ENCODE data around the gene MTUS2. TPM values are rescaled to one million over a fixed set of nuclear protein-coding genes. Genes with fewer than 3 reads are reported as not detected.

Gene MTUS2
- total and polyA plus RNA-seq, 2 of the 8 experiments (the other 6 are each of a cell fraction or from before 2014, with no cell fraction given) = 0.18 to 0.80 TPM

- peak in 2 of 3 experiments; percentile 8 to 10; a peak in 1 of 4 replicates for TF ChIP-seq CTCF (IDR thresholded peaks at IDR 0.05; ENCODE audit: control extremely low read depth in 1 of 3, insufficient read depth in 1 of 3, low read depth in 1 of 3, low read length in 3 of 3)
- no peak for TF ChIP-seq RNF2 (IDR thresholded peaks at IDR 0.05; ENCODE audit: borderline replicate concordance, low read depth, low read length, missing control alignments, poor library complexity, severe bottlenecking)
- TF ChIP-seq NANOG (IDR thresholded peaks at IDR 0.05; ENCODE audit: insufficient read depth, low read depth, low read length, poor library complexity, severe bottlenecking) = no peak
- TF ChIP-seq, protein P1, sequence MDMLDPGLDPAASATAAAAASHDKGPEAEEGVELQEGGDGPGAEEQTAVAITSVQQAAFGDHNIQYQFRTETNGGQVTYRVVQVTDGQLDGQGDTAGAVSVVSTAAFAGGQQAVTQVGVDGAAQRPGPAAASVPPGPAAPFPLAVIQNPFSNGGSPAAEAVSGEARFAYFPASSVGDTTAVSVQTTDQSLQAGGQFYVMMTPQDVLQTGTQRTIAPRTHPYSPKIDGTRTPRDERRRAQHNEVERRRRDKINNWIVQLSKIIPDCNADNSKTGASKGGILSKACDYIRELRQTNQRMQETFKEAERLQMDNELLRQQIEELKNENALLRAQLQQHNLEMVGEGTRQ (IDR thresholded peaks at IDR 0.05; ENCODE audit: low read length) = no peak
- TF ChIP-seq SIRT6 (IDR thresholded peaks at IDR 0.05; ENCODE audit: low read length) = no peak
- no peak for TF ChIP-seq CHD1 (IDR thresholded peaks at IDR 0.05; ENCODE audit: low read depth, low read length)
Measured at GRCh38 chr13:28819046-28819730, 951 bp upstream of the MTUS2 start (continued).
